CD4-positive, alpha-beta T cell treated with Interferon gamma for 1 hour (primary cell): ENCODE measurements around the gene PRDM8.
"Not testable (repeated sequence)": the region's sequence is repeated elsewhere in the genome, so short reads cannot be mapped to it uniquely, and the experiment has no call there.

Experiments used
- DNase-seq: peaks from one replicate; pipeline ENCODE4 v3.0.0-alpha.2; 2020

The PRDM8 gene

DNA sequence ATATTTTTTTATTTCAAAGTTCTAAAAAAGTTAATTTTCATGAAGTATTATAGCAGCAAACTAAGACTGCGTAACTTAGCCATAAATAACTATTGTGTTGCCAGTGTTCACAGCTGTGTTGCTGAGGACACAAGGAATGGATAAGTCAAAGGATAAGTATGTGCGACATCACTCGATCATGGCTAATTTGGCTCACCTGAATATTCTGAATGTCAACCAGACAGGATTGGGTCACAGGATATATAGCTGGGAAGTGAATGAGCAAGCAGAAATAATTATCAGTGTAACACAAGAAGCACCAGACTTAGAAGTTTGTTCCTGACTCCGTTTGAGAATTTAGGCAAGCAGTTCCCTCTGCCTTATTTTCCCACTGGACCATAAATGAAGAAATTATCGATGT is 33.9 kb downstream of the PRDM8 start:
- no peak for DNase-seq

DNA sequence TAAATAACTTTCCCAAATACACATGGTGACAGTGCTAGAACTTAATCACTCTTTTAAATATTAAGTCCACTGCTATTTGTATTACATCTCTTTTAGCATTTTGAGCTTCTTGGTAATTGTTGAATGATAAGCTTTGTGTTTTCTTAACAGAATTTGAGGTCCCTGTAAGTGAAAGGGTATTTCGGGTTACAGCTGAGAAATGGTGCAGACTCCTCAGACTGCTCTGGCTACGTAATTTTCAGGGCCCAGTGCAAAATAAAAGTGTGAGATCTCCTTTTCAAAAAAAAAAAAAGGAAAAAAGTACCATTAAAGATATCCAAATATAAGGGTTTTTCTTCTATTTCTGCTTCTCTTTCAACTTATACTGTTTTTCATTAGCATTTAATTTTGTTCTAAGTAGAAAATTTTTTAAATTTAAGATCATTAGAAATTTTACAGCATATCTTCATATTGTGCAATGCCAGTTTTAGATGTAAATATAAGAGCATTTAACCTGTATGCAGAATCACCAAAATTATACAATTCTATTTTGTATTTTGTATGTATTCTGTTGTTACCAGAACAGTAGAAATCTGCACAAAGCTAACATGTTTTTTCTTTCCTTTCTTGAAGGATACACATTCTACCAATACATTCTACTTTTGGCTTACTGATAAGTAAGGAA is 35.5 kb downstream of the PRDM8 start:
- DNase-seq: no peak

DNA sequence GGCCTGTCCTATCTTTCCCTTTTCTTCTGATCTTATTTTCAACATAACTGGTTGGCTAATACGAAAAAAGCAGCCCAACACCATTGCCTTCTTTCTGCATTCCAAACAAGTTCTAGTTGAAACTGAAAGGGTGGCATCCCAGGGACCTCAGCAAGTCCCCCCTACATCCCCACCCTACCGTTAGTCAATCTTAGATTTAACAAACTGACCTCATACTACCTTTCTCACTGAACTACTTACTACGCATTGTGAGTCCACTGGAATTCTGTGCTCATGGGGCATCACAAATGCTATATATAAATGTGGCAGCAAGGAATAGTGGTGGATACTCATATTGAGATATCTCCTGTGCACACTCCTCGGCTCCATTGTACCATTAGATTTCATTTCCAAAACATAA is 36.1 kb downstream of the PRDM8 start:
- no peak for DNase-seq

DNA sequence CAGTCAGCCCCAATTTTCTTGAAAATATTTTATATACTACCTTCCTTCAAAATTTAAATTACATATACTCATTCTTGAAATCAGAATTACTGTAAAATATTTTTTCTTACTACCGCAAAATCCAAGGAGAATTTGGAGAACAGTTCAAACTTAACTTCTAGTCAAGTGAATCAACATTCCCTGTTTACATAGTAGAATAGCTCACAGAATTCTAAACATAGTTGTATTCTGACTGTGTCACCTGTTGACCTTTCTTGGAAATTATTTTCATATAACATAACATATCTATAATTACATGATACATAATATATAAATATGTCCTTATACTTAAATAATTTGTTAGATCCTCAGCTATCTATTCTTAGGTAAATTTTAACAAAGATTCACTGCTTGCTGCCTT is 38.1 kb downstream of the PRDM8 start:
- DNase-seq: no peak

DNA sequence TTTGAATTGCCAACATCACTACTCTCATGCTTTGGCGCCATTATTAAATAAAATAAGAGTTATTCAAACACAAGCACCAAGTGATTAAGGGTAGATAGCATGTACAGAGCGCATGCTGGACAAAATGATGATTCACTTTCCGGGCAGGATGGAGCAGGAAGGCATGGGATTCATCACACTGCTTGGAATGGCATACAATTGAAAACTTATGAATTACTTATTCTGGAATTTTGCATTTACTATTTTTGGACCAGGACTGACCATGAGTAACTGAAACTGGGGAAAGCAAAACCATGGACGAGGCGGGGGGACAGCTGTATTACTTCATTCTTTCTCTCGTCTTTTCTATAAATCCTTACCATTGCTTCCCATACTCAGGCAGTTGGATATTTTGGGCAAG is 40.7 kb downstream of the PRDM8 start:
- no peak for DNase-seq

DNA sequence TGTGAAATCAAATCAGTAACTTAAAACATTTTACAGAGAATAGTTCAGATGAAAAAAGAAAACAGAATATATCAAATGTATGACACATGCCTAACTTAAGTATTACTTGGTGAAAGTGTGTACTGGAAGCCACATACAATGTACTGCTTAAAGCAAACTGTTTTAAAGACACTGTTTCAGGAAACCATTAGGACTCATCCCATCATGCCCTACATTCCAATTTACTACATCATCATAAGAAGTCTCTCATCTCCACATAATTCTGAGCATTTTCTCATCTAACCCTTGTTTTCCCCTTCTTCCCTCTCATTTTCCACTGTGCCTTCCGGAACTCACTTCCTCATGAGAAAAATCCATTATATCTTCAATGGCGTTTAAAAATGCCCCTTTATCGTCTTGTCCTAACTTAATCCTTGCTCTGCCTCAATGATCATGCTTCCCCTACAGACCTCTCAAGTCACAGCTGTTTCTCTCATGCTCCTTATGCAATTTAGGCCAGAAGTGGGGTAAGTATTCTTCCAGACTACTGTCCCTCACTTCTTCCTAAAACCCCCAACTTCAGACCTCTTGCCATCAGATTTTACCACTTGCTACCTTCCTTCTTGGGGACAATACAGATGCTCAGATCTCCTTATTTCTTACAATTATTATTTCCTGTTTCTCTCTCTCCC is 42.3 kb downstream of the PRDM8 start:
- no peak for DNase-seq

DNA sequence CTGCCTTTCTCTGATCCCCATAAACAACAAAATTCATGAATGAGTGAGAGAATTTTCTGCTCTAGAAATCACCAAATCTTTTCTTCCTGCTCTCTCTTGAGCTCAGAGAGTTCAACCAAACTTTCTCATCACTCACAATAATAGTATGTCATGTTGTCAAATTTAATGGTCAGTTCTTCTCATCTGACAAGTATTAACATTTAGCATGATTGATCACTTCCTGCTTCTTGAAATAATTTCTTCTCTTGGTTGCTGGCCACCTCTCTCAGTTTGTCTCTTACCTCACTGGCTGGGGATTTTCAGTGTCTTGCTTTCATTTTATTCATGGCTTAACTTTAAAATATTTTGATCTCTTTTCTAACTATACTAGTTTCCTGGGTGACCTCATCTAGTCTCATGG is 43.7 kb downstream of the PRDM8 start:
- no peak for DNase-seq

DNA sequence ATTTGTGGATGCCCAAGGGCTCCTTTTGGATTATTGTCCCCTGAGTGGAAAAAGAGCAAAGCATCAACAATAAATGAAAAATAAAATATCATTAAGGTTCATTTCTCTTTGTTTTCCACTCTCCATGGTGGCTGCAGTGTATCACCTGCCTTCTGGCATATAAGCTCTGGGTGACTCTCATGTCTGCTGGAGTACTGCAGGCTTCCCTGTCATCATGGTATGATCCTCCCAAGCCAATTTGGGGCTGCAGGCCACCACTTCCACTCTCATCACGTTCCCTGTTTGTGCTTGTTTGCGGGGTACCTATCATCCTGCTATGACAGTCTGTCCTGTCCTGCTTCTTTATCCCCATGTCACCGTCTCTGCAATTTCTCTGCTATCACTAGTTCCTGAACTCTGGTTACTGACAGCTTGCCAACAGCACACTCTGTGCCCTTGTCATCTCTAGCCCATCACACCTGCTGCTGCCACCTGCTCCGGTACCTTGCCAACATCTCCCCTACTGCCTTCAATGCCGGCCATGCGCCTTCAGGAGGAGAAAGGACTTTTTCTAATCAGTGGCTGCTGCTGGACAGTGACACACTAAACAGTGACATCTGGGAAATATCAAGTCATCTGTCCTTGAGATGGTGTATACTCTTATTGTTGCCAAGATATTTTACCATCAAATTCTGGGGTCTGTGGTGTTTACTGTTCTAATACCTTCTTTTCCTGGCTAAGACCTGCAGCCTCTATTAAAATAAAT is 46.1 kb downstream of the PRDM8 start:
- DNase-seq: no peak

DNA sequence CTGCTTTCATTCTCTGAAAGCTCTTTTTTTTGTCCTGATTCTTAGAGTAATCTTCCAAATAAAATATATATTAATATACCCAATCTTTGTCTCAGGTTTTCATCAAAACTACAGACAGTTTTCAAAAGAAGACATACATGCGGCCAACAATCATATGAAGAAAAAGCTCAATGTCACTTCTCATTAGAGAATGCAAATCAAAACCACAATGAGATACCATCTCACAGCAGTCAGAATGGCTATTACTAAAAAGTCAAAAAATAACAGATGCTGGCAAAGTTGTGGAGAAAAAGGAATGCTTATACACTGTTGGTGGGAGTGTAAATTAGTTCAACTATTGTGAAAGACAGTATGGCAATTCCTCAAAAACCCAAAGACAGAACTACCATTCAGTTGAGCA is 50.2 kb downstream of the PRDM8 start:
- DNase-seq: not testable (repeated sequence)

DNA sequence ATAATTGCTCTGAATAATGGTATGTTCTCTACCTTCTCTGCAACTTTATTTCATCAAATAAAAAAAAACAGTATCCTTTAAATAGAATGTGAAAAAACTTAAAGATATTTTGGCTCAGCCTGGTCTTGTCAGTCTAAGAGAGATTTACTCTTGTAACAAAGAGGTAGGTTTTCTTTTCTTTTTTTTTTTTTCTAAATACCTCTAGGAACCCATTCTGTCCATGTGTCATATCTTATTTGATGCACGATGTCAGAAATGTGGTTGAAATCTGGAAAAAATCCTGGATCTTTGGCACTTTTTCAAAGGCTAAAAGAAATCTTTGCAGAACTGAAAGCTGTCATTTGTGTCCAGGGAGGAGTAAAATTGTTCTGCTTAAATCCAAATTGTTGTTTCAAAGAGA is 51.8 kb downstream of the PRDM8 start:
- DNase-seq: no peak

DNA sequence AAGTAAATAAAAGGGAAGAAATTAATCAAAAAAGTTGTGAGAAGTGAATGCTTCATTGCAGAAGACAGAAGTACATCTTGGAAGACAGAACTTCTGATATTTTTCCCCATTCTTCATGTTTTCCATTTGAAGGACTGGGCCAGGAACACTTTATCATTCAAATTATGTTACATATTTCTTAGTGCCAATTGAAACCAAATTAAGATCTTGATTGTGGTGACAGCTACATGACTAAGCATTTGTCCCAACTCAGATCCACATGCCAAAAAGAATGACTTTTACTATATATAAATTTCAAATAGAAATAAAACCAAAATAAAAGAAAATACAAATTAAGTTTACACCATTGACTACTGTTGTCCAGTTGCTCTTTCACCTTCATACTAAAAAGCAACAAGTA is 55.1 kb downstream of the PRDM8 start:
- no peak for DNase-seq

DNA sequence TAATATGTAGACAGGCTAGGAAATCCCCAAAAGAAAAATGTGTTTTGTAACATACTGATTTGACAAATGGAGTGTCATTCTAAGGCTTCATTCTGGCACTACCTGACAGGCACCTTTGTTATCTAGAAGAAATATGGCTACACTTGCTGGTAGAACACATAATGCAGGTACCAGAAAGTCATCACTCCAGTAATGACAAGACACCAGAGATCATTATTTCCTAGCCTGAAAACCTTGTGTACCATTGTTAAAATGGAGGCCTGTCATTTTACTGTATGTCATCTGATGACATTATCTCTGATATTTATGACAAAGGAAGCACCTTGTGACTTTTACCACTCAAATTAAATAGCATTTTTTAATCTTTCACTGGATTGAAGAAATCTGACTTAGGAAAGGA is 55.6 kb downstream of the PRDM8 start:
- no peak for DNase-seq

DNA sequence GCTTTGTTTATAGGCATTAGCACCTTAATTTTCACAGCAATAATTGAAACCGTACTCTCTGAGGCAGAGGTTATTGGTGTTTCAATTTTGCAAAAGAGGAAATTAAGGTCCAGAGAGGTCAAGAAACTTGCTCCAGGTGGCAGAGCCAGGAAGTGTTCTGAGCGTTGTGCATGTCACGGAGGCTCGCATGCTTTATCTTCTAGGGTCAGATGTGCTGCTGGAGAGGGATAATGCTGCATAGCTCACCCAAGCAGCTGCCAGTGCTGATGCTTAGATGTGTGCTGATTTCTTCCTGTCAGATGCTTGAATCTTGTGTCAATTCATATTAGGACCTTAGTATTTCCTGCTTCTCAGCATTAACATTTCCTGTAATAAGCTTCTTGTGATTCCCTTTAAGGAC is 56.2 kb downstream of the PRDM8 start:
- no peak for DNase-seq
